Hematopoietic multipotent progenitor cell treated with erythropoietin and hydrocortisone succinate and interleukin-3 and kit ligand, for 8 days (in vitro differentiated cells): ENCODE results near the gene PHRF1.

Source experiments
- DNase-seq: peaks from one replicate; pipeline ENCODE4 v3.0.0-alpha.2; 2015

Gene PHRF1

DNA sequence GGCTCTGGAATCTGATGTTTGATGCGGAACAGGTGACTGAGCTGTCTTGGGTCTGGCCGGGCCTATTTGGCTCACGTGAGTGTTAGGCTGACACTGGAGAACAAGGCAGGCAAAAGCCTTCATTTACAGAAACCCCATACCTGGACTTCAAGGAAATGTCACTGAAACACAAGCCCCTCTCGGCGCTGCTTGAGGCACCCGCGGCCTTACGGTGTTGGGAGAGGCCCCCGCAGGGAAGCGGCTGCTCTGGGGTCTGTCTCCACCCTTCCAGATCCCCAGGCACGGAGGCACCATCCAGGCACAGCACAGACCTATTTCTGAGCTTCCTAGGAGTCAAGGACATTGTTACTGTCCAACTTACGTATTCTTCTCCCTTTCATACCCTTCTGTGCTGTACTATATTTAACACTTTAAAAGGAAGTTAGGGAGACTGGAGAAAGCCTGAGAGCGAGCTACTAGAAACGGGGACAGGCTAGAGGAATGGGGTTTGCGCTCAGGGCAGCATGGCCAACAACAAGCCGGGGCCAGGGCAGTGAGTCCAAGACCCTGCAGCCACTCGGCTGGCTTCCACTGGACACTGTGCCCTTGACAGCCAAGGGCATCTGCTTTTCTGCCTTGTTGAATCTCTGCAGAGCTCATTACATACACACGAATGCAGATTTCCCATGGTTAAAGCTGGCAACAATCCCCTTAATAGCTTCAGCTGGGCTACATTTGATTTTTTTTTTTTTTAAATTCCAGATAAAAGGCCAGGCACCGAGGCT is 84.6 kb downstream of the PHRF1 start:
- no peak for DNase-seq
